ENCODE results near the gene VDAC1.
"Not testable (repeated sequence)": the region's sequence is repeated elsewhere in the genome, so short reads cannot be mapped to it uniquely, and the experiment has no call there.

Gene VDAC1

DNA sequence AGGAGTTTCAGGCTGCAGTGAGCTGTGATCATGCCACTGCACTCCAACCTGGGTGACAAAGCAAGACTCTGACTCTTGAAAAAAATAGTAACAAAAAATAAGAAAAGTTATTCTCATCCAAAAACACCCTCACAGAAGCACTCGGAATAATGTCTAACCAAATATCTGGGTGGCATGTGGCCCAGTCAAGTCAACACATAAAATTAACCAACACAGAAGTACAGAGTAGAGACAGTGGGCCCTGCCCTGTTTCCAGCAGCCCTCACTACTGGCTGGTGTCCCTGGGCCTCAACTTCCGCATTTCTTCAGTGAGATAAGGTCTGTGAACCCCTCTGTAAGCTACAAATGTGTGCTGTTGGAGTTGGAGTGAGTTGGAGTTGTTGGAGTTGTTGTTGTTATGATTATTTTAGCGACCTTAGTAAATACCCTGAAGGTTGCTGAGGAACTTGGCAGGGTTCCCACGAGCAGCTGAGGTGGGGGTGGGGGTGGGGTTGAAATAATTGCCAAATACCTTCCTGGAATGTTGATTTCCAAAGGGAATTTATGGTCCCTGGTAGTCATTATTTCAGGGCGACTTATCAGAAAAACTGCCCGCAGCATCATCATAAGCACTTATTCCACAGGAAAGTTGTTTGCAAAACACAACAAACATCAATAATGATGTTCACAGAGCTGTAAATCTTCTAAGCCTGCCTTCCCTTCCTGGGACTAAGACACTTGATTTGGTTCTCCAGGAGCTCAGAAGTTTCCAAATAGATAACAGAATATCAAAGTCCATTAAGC, 66.5 kb downstream of the VDAC1 start:
- no peak for DNase-seq

DNA sequence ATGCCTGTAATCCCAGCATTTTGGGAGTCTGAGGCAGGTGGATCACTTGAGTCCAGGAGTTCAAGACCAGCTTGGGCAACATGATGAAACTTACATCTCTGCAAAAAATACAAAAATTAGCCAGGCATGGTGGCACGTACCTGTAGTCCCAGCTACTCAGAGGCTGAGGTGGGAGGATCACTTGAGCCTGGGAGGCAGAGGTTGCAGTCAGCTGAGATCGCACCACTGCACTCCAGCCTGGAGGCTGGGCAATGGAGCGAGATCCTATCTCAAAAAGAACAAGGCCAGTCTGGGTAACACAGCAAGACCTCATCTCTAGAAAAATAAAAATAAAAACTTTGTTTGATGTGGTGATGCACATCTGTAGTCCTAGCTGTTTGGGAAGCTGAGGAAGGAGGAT, 67.1 kb downstream of the VDAC1 start:
- DNase-seq = not testable (repeated sequence)

DNA sequence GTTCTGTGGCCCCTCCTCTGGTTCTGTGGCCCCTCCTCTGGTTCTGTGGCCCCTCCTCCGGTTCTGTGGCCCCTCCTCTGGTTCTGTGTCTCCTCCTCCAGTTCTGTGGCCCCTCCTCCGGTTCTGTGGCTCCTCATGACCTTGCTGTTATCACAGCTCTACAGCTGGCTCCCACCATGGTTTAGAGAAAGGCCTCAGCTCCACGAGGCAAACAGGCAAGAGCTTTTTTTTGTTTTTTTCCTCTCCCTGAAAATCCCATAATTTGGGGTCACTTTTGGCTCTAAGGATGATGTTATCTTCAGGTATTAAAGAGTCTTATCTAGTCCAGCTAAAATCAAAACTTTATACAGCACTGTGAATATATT, 68.1 kb downstream of the VDAC1 start:
- no peak for DNase-seq

DNA sequence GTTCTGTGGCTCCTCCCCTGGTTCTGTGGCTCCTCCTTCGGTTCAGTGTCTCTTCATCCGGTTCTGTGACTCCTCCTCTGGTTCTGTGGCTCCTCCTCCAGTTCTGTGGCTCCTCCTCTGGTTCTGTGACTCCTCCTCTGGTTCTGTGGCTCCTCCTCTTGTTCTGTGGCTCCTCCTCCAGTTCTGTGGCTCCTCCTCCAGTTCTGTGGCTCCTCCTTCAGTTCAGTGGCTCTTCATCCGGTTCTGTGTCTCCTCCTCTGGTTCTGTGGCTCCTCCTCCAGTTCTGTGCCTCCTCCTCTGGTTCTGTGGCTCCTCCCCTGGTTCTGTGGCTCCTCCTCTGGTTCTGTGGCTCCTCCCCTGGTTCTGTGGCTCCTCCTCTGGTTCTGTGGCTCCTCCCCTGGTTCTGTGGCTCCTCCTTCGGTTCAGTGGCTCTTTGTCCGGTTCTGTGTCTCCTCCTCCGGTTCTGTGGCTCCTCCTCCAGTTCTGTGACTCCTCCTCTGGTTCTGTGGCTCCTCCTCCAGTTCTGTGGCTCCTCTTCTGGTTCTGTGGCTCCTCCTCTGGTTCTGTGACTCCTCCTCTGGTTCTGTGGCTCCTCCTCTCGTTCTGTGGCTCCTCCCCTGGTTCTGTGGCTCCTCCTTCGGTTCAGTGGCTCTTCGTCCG, 68.7 kb downstream of the VDAC1 start:
- DNase-seq = not testable (repeated sequence)

DNA sequence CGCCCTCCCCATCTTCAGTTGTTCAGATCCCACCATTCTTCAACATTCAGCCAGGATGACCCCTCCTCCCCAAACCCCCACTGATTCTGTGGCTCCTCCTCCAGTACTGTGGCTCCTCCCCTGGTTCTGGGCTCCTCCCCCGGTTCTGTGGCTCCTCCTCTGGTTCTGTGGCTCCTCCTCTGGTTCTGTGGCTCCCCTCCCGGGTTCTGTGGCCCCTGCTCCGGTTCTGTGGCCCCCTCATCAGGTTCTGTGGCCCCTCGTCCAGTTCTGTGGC, 69.2 kb downstream of the VDAC1 start:
- DNase-seq = no peak

DNA sequence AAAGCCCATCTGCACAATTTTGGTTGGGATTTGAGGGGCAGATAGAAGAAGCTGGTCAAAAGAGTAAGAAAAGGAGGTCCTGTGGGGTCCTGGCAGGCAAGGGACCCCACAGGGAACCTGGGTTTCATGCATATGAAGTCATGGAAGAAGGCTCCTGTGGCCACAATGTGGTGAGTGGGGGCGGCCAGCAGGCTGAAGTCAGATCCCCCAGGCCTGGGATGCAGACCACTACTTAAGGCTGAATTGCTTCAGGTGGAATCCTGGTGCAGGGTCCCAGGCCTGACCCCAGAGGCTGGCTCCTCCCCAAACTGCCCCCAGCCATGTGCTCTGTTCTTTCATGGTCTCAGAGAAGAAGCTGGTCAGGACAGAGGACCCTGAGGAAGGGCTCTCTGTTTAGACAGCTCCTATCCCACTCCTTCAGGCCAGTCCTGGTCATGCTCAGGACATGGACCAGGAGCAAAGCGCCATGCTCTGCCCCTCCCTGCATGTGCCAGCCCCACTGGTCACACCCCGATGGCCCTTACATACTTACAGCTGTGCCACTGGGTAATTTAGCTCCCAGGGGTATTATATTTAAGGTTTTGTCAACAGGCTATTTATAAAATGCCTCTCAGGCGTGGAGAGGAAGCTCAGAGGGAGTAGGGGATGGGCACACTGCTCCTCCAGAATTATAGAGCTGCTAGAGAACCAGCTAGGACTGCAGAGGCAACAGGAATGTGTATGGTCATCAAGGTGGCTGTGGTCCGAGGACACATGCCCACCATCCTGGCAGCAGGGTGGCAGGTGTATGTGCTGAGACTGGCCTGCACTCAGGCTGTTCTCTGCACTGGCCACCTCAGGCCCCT, 69.7 kb downstream of the VDAC1 start:
- DNase-seq = no peak

DNA sequence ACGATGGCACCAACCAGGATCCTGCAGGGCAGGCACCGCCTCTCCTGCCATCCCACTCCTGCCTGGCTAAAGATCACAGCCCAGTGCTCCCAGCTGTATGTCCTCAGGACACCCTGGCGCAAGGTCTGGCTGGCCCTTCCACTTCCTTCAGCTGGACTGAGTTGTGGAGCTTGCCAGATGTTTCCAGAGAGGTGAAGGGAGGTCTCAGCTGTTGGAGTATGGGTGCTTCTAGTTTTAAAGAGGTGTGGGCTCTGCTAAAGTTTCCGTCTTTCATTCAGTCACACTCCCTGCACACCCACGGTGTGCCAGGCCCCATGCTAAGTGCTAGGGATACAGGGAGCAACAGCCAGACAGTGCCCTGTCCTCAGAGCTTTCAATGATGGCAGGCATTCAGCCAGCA, 70.5 kb downstream of the VDAC1 start:
- DNase-seq = no peak

DNA sequence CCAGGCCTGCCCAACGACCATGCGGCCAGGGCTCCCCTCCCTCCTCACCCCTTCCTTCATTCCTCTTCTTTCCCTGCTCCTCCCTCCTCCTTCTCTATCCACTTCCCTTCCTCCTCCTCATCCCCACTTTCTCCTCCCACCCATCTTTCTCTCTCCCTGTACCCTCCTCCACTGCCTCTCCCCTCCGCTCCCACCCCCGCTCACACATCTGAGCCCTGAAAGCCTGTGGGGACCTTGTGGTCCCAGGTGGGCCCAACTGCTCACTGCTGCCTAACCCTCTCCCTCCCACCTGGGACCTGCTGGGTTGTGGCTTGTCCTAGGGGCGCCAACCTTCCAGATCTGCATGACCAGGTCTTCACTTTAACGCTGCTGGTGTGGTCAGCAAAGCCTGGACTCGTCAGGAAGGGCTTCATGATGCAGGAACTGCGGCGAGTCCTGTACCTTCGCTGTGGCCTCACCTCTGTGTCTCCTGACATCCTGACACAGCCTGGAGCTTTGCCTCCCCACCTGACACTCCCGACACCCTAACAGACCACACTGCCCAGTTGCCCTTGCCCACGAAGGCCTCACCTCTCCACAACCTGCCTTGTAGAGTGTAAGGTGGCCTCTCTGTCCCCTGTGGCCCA, 71.0 kb downstream of the VDAC1 start:
- no peak for DNase-seq

DNA sequence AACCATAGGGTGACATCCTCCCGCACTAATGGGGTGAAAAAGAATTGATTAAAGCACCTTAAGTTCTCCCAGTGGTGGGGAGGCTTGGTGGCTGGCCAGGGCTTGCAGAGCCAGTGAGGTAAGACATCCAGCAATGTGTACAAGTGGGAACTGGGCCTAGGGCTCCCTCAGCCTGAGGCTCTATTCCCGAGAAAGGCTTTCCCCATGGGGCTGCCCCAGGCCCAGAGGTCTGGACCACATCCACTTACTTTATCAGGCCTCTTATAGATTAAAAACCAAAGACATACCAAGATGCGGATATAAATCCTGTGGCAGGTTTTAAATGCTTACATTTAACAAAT, 71.6 kb downstream of the VDAC1 start:
- DNase-seq = no peak

DNA sequence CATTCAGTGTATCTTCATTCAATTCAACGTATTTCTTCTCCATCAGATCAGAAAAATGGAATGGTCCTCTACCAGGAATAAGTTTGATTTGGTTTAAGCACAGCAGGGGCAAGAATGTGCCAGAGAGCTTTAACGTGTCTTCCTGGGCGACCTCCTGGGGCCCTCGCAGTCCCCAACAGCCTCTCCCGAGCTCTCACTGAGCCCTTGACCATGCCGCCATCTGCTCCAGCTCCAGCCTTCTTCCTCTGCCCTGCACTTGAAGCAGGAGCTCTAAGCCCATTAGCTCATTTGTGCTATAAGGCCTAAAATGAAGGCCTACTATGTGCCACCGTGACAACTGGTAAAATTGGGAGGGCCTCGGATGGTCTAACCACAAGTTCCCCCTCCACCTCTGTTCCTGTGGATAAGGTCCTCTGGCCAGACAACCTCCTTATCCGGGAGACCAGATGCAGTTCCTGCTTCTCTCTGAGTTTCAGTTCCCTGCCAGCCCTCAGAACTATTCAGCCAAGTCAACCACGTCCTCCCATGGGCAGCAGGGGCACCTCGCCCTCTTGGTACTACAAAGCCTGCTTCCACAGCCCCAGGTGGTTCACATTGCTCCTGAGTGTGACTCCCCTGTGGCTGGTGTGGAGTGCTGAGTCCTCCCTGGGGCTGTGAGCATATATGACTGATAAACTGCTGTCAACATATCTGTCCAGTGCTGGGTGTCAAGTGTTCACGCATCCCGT, 72.2 kb downstream of the VDAC1 start:
- no peak for DNase-seq

DNA sequence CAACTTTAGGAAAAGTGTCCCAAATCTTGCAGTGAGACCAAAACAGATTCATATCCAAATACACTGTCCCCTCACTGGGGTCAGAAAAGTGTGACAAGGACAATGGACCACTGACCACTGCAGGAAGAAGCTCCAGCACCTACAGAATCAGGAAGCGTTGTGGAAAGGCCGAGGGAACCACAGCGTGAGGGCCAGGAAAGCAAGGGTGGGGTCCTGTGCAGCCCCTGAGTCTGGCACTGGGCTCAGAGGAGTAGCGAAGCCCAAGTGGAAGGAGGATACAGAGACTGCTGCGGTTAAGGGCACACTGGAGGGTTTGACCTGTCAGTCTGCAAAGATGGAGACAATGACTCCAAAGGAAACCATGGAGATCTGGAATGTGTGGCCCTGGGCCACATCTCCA, 73.2 kb downstream of the VDAC1 start:
- DNase-seq = no peak

DNA sequence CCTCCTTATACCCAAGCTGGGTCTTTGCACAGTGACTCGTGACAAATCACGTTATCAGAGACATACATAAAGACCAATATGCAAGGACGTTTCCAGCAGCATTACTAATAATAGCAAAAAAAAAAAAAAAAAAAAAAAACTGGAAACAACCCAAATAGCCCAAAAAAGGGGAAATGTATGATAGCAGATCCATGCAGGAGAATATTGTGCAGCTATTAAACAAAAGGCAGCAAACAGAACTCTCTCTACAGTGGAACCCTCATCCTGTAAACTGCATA, 74.0 kb downstream of the VDAC1 start:
- no peak for DNase-seq

DNA sequence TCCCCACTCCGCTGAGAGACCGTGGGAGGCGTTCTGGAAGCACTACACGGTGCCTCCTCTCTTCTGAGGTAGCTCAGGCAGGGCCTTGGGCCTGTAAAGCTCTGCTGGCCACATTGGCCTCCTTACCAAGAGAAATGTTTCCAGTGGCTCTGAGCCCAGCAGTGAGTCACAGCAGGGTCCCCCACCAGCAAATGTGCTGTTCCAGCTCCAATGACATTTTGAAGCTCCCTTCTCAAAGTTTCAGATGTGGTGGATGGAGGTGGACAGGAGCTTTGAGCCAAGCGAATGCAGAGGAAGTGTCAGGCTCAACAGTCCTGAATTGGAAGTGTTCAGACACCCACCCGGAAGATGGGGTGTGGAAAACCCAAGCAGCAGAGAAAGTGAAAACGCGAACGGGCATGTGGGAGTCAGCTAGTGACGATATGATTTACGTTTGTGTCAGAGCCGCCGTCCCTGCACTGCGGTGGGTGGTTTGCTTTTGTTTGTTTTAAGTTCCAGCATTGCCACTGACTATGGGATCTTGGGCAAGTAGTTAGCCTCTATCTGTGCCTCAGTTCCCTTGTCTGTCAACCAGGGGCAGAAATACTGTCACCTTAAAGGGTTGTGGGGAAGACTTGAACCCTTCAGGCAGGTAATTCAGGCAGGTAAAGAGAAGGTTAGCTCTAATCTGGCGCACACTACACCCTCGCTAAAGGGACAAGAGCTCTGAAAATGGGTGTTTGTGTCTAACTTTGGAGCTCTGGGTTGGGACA, 74.5 kb downstream of the VDAC1 start:
- DNase-seq = no peak

DNA sequence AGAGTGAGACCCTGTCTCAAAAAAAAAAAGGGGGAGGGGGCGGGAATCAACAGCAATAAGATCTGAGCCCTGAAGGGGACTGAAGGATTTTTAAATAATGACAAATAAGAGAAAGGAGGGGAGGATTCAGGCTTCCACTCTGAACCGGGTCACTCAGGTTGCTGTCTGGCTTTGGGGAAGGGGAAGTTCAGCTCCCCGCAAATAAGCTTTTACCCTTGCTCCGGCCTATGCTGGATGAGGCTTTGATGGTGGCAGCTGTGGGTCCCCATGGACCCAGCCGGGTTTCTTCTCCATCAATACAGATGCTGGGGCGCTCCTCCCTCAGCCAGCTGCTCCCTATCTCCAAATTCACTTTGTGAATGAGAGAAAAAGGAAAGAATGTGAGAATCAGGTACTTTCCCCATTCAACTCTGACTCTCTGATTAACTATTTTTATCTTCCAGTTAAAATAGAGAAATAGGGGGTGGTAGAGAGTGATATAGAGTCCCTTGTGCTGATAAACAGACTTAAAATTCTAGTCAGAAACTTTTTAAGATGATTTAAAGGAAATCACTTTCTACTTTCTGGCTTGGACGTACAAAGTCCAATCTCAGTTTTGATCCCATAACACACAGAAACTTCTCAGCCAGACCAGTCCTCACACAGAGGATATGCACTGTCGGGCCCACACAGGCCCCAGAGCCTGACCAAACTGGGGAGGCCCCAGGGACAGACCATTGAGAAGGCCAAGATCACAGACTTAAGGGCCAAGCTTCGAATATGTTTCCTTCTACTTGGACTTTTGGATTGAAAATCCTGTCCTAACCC, 76.0 kb downstream of the VDAC1 start:
- no peak for DNase-seq

DNA sequence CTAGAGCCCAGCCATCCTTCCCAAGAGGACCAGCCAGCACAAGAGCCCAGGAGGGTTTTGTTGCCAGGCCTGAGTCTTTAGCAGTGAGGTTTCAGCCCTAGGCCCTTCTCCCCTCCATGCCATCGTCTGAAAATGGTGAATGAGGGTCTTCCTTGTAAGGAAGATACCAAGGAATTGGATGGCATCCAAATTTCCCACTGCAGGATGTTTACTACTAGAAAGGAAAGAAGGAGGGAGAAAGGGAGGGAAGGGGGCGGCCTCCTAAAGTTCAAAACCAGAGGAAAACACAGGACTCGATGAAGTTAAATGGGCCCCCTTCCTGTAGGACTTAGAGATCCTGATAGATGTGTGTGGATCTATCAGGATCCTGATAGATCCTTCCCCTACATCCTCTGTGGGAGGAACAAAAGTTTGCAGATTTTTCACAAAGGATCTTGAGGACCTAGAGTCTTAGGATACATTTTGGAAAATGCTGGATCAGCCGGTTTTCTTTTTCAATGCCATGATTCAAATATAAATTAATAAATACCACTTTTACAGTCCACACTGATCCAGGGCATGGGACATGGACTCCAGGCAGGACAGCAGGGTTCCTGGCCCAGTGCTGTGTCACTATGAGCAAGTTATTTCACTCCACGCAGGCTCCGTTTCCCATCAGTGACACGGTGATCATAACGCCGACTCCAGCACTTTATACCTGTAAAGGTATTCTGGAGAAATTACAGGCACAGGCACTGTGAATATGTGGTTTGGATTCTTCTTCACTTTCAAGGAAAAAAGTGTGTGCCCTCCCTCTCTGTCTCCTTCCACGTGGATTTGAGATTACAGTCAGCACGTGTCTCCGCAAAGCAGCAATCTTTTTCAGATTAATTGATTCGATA, 77.2 kb downstream of the VDAC1 start:
- no peak for DNase-seq

DNA sequence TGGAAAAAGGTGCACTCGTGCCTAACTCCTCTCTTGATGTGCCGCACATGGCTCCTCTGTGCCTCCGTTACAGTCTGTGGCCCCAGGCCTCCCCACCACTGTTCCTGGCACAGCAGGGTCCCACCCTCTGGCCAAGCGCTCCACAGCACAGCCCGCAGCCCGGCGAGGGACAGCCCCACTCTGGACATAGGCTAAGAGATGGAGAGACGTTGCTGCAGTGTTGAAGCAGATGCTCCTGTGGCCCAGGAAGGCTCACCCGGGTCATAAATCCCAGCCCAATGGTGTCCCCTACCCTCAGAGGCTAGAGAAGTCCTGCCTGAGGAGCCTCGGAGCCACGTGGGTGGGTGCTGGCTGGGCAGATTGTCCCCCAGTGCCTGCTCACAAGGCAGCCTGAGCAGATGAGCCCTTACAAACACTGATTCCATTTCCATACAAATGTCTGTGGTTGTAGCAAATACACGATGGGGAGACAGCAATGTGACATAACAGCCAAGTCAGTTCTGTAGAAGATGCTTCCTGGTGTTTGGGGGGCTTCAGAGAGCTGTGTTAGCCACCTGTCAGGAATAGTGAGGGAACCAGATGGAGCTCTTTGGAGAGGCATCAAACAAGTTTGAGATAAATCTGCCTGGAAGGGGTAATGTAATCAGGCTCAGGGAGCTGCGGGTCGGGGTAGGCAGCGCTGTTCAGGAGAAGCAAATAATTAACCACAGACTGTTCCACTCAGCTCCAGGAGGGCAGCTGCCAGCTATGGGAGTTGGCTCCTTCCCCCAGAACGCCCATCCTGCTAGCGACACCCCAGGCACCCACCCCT, 78.1 kb downstream of the VDAC1 start:
- DNase-seq = no peak

DNA sequence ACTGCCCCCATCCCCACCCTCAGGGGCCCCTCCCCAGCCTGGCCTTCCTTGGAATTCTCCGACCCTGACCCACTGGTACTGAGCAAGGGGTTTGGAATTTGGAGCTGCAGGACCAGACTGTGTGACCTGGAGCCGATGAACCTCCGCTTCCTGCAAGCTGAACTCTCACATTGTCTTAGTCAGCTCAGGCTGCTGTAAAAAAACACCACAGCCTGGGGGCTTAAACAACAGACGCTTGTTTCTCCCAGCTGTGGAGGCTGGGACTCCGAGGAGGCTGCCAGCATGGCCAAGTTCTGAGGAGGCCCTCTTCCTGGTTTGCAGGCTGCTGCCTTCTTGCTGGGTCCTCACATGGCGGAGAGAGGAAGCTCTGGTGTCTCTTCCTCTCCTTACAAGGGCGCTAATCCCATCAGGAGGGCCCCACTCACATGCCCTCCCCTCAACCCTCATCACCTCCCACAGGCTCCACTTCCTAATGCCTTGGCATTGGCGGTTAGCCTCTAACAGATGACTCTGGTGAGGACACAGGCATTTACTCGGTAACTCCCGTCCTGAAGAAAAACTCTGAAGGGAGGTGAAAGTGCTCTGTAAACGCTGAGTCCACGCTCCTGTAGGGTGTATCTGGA, 78.8 kb downstream of the VDAC1 start:
- no peak for DNase-seq

DNA sequence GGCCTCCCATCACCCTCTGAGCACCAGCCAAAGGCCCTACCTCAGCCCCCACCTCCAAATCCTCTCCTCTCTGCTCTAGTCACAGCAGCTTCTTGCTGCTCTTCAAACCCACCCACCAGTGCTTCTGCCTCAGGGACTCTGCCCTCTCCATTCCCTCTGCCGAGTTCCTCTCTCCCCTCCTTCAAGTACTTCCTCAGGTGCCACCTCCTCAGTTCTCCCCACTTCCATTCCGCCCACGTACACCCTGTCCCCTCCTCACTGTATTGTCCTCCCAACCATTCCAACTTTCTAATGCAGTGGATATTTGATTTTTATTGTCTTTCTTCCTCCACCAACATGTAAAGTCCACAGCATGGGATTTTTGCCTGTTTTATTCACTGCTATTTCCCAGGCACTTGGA, 79.5 kb downstream of the VDAC1 start:
- no peak for DNase-seq

DNA sequence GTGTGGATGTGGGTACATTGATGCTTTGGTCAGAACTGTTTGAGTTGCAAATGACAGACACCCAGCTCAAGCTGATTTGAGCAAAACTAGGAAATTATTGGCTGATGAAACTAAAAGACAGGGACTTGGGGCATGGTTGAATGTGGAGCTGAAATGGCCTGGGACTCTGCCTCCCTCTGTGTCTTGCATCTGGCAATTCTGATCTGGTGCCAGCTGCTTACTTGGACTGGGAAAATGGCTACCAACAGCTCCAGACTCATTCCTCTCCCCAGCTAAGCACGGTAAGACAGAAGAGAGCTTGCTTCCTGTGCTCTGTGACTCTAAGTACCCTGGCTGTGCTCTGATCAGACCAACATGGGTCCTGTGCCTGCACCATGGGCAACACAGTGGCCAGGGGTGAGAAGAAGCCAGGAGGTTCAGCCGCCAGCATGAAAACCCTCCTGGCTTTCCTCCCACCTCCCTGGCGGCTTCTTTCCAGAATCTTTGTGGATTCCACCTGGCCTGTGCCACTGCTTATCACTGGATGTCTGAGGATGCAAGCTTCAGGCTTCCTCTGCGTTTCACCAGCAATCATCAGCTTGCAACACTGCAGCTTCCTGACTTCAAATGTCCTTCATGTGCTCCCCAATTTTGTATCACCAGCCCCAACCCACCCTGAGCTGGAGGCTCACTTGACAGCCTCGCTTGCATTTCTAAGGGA, 80.4 kb downstream of the VDAC1 start:
- DNase-seq = no peak

All from GOT3 (cell line).